DMS153 treated with DMSO at 0.1 percent for 48 hours (cell line): ENCODE data around the gene NUDT14.
A peak's percentile ranks its signal among the peaks of the same experiment; 100 is the strongest.

Experiments used
- DNase-seq: peaks from one replicate; lab custom pipeline; 2025; ENCODE audit not compliant: unreplicated experiment; lab: John Stamatoyannopoulos, UW

The NUDT14 gene

GRCh38 chr14:105177082-105177481, 4.0 kb downstream of the NUDT14 start:
- no peak for DNase-seq

DNA sequence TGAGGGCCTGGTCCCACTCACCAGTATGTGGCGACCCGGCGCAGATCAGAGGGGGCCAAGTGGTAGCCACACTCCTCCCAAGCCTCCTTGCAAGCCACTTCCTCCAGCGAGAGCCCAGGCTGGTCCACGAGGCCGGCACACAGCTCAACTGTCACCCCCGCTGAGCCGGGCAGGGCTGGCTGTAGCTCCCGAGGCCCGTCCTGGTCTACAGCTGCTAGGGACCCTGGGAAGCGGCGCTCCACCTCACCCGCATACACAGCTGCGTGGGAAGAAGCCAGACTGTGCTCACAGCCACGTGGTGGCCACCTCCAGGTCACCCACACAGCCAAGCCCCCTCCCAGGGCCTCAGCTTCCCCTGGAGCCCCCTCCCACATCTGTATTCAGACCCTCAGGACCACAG, 4.6 kb downstream of the NUDT14 start:
- no peak for DNase-seq

DNA sequence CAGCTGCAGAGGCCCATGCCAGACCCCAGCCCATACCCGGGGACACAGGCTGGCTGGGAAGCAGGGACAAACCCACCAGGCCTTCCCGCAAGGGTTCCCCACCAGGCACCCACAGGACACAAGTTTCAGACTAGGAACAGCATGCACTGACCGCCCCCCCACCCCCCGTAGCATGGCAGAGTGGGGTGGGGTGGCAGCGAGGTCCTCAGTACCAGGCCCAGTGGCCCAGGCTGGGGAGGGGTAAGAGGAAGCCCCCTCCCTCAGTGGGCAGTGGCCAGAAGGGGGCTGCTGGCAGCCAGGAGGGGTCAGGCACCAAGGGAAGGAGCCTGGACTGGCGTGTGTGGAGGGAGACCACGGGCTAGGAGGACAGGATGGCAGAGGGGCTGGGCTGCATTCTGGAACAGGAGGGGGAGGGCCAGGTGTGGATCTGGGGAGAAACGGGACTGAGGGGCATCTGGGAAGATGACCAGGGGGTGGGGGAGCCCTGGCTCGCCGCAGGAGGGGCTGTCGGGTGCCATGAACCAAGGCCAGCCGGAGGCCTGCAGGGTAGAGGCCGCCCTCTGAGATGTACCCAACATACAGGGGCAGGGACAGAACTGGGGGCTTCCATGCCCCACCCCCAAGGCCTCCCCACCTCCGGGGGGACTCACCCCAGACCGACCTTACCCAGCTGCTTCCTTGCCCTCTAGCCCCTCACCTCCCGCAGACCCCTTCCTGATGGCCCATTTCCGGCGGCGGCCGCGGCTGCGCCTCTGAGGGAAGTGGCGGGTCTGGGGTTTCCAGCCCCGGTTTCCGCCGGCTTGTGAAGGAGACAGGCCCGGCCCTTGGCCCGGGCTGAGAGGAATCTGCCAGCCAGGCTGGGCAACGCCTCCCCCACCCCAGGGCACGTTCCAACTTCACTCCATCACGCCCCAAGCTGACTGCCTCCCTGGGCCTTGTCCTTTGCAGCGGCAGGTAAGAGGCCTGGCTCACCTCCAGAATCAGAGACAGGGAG, 6.9 kb downstream of the NUDT14 start:
- DNase-seq = no peak

DNA sequence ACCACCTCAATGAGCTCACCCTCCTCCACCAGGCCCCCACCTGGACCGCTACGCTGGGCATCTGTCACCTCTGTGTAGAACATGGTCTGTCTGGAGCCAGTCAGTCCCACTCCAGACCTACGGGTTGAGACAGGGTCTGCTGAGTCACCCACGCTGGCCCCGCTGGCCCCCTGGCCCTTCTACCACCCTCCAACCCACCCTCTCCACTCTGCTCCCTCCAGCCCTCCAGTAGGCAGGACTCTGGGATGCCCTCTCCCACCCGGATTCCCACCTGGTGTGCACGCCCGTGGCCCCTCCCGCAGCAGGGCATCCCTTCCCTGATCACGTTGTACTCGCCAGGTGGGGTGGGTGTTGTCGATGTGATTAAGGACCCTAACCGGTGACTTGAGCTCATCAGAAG, 8.0 kb downstream of the NUDT14 start:
- DNase-seq = no peak

- no peak for DNase-seq
Measured at GRCh38 chr14:105172476-105172875, 8.6 kb downstream of the NUDT14 start.

DNA sequence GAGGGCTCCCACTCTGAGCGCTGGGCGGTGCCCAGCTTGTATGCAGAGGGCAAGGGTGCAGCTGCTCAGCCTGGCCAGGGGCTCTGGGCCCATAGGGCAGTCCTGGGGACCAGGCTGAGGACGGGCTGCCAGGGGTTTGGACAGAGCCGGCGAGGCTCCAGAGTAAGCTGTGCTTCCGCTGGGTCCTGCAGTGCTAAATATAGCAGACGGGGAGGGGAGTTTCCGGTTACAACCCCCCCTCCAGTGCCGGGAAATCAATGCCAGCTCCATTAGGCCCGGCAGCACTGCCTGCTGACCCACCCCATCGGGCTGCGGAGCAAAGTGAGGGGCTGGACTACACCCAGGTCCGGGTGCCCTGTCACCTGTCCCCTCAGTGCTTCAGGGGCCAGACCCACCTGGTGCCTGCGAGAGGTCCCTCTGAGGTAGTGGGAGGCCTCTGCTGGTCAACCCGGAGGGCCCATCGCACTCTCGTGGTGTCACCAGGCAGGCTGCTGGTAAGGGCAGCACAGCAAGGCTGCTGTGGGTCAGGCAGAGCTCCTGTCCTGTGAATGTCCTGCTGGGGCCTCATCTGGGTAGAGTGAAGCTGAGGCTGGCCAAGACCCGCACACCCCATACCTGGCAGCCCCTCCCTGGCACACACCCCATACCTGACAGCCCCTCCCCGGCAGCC, 10.0 kb downstream of the NUDT14 start:
- DNase-seq = peak; percentile 39

GRCh38 chr14:105169776-105170655, 11.1 kb downstream of the NUDT14 start:
- DNase-seq = no peak

GRCh38 chr14:105168979-105169507, 12.1 kb downstream of the NUDT14 start:
- DNase-seq = no peak

GRCh38 chr14:105168496-105168978, 12.6 kb downstream of the NUDT14 start, which contains the start of gene JAG2:
Gene JAG2 (minus strand): TSS chr14:105168776. CDS start chr14:105168420, 356 bp downstream.
- DNase-seq = no peak

DNA sequence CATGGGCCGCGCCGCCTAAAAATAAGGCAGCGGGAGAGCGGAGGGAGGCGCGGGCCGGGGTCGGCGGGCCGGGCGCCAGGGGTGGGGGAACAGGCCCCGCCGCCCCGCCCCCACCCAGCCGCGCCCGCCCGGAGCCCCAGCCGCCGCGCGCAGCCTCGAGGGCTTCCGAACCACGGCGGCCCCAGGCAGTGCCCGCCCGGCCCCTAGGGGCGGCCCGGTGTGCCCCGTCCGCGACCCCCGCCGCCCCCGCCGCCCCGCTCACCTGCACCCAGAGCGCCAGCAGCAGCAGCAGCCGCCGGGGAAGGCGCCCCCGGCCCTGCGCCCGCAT, 13.1 kb downstream of the NUDT14 start:
- DNase-seq = no peak

GRCh38 chr14:105167303-105168092, 13.6 kb downstream of the NUDT14 start:
- DNase-seq = no peak

GRCh38 chr14:105166571-105167302, 14.4 kb downstream of the NUDT14 start:
- no peak for DNase-seq

DNA sequence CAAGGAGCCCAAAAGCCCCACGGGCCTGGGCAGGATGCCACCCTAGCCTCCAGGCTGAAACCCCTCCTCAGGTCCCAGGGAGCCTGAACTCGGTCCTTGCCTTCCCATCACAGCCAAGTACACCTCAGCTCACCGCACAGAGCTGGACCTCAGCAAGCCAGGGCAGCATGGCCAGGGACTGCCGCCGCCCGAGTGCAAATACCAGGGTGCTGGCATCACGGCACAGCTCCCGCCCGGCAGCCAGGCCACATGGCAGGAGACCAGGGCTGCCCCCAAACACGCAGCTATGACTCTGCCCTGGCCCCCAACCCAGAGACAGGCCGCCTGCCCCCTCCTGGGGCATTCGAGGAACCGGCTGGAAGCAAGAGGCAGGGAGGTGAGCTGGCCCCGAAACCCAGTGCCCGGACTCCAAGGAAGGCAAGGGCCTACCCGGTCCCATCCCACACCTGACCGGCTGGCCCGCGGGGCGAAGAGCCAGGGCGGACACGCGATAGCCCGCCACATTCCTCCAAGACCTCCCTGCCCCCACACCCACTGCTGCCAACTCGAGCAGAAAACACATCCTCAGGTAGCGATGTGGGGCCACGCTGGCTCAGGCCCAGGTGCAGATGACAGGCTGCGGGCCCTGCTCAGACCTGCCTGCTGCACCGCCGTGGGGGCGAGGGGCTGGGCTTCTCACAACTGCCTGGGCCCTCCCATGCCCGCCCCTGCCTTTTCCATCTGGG, 15.2 kb downstream of the NUDT14 start:
- DNase-seq = no peak

DNA sequence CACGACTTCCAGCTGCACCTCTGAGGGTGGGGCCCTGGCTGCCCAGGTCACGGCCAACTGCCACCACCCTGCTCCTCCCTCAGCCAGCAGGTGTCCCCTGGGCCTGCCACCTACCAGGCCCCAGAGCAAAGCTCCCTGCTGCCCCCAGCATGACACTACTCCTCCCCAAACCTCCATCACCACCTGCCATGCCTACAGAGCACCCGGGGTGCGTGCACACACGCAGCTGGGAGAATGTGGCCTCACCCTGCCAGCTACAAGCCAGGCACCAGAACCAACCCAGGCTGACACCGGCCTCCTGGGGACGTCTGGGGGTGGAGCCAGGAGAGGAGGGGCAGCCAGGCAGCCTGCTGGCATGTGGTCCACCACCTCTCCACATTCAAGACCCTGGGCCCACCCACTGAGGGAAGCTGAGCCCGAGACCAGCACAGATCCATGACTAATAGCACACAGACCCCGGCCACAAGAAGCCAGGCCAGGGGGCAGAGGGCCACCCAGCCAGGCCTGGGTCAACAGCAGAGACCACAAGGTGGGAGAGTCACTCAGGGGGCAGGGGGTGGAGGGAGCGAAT, 15.9 kb downstream of the NUDT14 start:
- no peak for DNase-seq

DNA sequence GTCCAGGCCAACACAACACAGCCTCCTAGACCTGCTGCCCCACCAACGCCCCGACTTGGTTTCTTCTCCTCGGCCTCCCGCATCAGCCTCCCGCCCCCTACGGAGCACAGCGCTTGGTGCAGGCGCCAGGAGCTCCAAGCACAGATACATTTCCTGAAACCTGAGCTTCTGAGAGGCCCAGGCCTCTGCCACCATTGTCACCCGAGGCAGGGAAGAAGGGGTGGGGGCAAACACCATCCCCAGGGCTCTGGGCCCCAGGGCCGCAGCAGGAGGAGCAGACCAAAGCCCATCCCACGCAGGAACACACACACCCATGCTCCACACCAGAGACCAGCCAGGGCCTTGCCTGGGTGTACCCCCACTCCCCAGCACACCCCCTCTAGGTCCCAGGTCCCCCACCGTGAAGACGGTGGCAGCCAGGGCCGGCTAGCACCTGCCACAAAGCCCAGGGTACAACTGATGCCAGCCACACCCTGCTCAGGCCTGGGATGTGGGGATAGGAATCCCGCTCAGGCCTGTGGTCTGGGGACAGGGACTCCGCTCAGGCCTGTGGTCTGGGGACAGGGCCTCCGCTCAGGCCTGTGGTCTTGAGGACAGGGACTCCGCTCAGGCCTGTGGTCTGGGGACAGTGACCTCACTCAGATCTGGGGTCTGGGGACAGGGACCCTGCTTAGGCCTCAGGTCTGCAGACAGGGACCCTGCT, 17.9 kb downstream of the NUDT14 start:
- peak; percentile 27 for DNase-seq

- DNase-seq = no peak
Measured at GRCh38 chr14:105162669-105162979, 18.5 kb downstream of the NUDT14 start.

DNA sequence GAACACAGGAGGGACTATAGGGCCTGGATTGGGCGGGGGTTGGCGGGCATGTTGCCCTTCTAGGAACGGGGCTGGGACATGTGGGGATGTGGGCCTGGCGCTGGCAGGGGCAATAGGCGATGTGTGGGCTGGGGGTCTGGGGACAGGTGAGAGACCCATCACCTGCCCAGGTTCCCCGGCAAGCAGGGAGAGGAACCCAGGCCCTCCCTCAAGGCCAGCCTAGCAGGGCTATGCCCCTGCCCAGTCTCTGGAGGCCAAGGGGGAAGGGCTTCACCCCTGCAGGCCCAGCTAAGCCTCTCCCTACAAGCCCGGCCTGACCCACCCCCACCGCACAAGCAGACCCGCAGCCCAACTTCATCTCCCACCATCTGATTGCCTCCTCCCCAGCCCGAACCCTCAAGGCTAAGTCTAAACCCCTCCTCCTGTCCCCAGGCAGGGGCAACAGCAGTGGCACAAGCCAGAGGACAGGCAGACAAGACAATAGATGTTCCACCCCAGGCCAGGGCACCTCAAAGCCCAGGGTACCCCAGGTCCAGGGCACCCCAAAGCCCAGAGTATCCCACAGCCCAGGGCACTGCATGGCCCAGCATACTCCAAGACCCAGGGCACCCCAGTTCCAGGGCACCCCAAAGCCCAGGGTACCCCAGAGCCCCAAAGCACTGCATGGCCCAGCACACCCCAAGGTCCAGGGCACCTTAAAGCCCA, 19.0 kb downstream of the NUDT14 start:
- DNase-seq = no peak
